Panc1 (cell line): ENCODE measurements around the gene TBX18. TPM values are rescaled to one million over a fixed set of nuclear protein-coding genes. Genes with fewer than 3 reads are reported as not detected.

Experiments used
- ATAC-seq: fragments of 200-7000 bp; cut with Tn5 transposase; 2 replicates; pipeline ENCODE4 v1.9.1; 2020; ENCODE audit warnings: mild to moderate bottlenecking, moderate library complexity
- BruUV-seq: library from RNA; stranded (reverse); fragments of 400-500 nt; replicated peaks from 2 replicates; lab custom pipeline; 2021; lab: Mats Ljungman, UMichigan
- CTCF ChIA-PET: fragments of 300-600 bp; sonication (Branson Sonifier 250); formaldehyde crosslinking; loops from one replicate; lab custom pipeline; 2022; ENCODE audit warnings: antibody characterized with exemption; lab: Charles Lee
- POLR2A ChIA-PET: fragments of 300-600 bp; sonication (Branson Sonifier 250); formaldehyde crosslinking; loops from one replicate; lab custom pipeline; 2022; ENCODE audit warnings: antibody characterized with exemption; lab: Charles Lee
- DNase-seq: peaks from one replicate; pipeline ENCODE4 v3.0.0-alpha.2; 2010; ENCODE audit warnings: low read depth, low spot score
- H3K27ac ChIP-seq: 2 replicates; pipeline ENCODE4 v1.5.1; 2011; ENCODE audit warnings: mild to moderate bottlenecking, low read length, inconsistent platforms
- H3K27me3 ChIP-seq: fragments of 200-500 bp; sonication (Bioruptor generic); 2 replicates; pipeline ENCODE4 v1.6.0; 2014; ENCODE audit warnings: low read length, inconsistent platforms; ENCODE audit not compliant: control insufficient read depth, insufficient read depth
- H3K36me3 ChIP-seq: fragments of 200-500 bp; sonication (Bioruptor generic); 2 replicates; pipeline ENCODE4 v1.5.1; 2014; ENCODE audit warnings: inconsistent platforms, mild to moderate bottlenecking, low read length, moderate library complexity; ENCODE audit not compliant: control insufficient read depth, insufficient read depth
- H3K4me1 ChIP-seq: 2 replicates; pipeline ENCODE4 v1.5.1; 2011; ENCODE audit warnings: inconsistent platforms, mild to moderate bottlenecking, low read length, moderate library complexity; ENCODE audit not compliant: control insufficient read depth, insufficient read depth
- H3K4me3 ChIP-seq, 2 experiments: 2 replicates each; pipeline ENCODE4 v1.5.1; 2011 to 2012; ENCODE audit warnings: low read depth in 2 of 2, low read length in 2 of 2, mild to moderate bottlenecking in 2 of 2, inconsistent platforms in 1 of 2, moderate library complexity in 1 of 2
- H3K9me3 ChIP-seq: fragments of 200-500 bp; sonication (Bioruptor generic); 2 replicates; pipeline ENCODE4 v1.5.1; 2014; ENCODE audit warnings: low read depth, mild to moderate bottlenecking, inconsistent platforms, low read length, moderate library complexity; ENCODE audit not compliant: control insufficient read depth, insufficient read depth
- CTCF ChIP-seq: fragments of 450-650 bp; IDR thresholded peaks from 2 replicates; pipeline ENCODE4 v1.5.1; 2017; ENCODE audit warnings: mild to moderate bottlenecking
- POLR2AphosphoS5 ChIP-seq: IDR thresholded peaks from 2 replicates; pipeline ENCODE4 v1.6.1; 2012; ENCODE audit warnings: mild to moderate bottlenecking, low read depth, low read length, moderate library complexity
- REST ChIP-seq, 2 experiments: IDR thresholded peaks; 2 replicates each; pipeline ENCODE4 v1.6.1; 2011 to 2012; ENCODE audit warnings: low read depth in 2 of 2, control low read depth in 1 of 2, low read length in 1 of 2, mild to moderate bottlenecking in 1 of 2, moderate library complexity in 1 of 2; ENCODE audit not compliant: insufficient read depth in 1 of 2
- SIN3A ChIP-seq: IDR thresholded peaks from 2 replicates; pipeline ENCODE4 v1.6.1; 2012; ENCODE audit warnings: low read depth, mild to moderate bottlenecking, low read length, moderate library complexity, borderline replicate concordance; ENCODE audit not compliant: insufficient read depth
- TCF7L2 ChIP-seq: IDR thresholded peaks from 2 replicates; pipeline ENCODE4 v1.6.1; 2011; ENCODE audit warnings: mild to moderate bottlenecking, low read depth, low read length, inconsistent platforms
- in situ Hi-C: cut with HindIII; loops from 2 replicates; pipeline ENCODE4 v1.10.0; 2016; ENCODE audit warnings: low sequenced_read_pairs, low pct_unique_long_range_greater_than_20kb
- intact Hi-C: fragments of 100-400 bp; cut with micrococcal nuclease; formaldehyde crosslinking; loops from one replicate; pipeline ENCODE4 v1.10.0; 2022; ENCODE audit not compliant: unreplicated experiment
- total RNA-seq: library from RNA; stranded (reverse); gene quantifications from one replicate; pipeline ENCODE4 v1.2.1, GENCODE V29; 2021; ENCODE audit not compliant: unreplicated experiment

TBX18 gene
- total RNA-seq, 1 experiment from 2014 or later = 10.1 TPM

- BruUV-seq = no TSS peak
- DNase-seq (no peak), ATAC-seq (peak; percentile 79)
- TF ChIP-seq TCF7L2 = no peak
- TF ChIP-seq CTCF = no peak
- no peak for TF ChIP-seq SIN3A
- no peak for TF ChIP-seq REST (IDR thresholded peaks at IDR 0.05; ENCODE audit: insufficient read depth in 1 of 2, low read depth in 2 of 2, low read length in 1 of 2)
- TF ChIP-seq POLR2AphosphoS5 = no peak
- H3K4me1 ChIP-seq = peaks cover 6% of the 10 kb centered on the region; the same call in 1 of the 2 replicates
- intact Hi-C loops = loop anchor here (5.0 to 10.0 kb wide), 2 partner anchors 351 to 551 kb away; no protein-coding TSS in a partner anchor
- H3K36me3 ChIP-seq = no peaks in the 10 kb centered on the region
- peaks cover 41% of the 10 kb centered on the region for H3K27me3 ChIP-seq
- H3K9me3 ChIP-seq = no peaks in the 10 kb centered on the region
- ChIA-PET CTCF (no interaction called here), POLR2A (no interaction called here)
- H3K27ac ChIP-seq = no peak overlapping the region
- peak overlapping the region; percentile 41 to 60 for H3K4me3 ChIP-seq
- in situ Hi-C loops = no loop called here
These were observed 9.2 kb upstream of the TBX18 start for GRCh38 chr6:84773431-84774156.

GRCh38 chr6:84773133-84773430 lies 8.7 kb upstream of the TBX18 start:
- ChIA-PET CTCF (no interaction called here), POLR2A (no interaction called here)
- no TSS peak for BruUV-seq
- in situ Hi-C loops = no loop called here
- intact Hi-C loops = loop anchor here (5.0 to 10.0 kb wide), 2 partner anchors 351 to 552 kb away; no protein-coding TSS in a partner anchor
- no peak for TF ChIP-seq REST (IDR thresholded peaks at IDR 0.05; ENCODE audit: insufficient read depth in 1 of 2, low read depth in 2 of 2, low read length in 1 of 2)
- TF ChIP-seq CTCF = no peak
- no peak for TF ChIP-seq SIN3A
- no peak for TF ChIP-seq TCF7L2
- Histone ChIP-seq H3K9me3 (no peaks in the 10 kb centered on the region), H3K36me3 (no peaks in the 10 kb centered on the region), H3K4me3 (peak overlapping the region in 1 of 2 experiments; percentile 60; a peak in 2 of 4 replicates), H3K27ac (no peak overlapping the region), H3K4me1 (peaks cover 6% of the 10 kb centered on the region; the same call in 1 of the 2 replicates), H3K27me3 (peaks cover 41% of the 10 kb centered on the region)
- DNase-seq = no peak
- ATAC-seq = no peak
